Measurements from ENCODE around the gene LIMA1. TPM values are rescaled to one million over a fixed set of nuclear protein-coding genes. Genes with fewer than 3 reads are reported as not detected.

The LIMA1 gene
- total RNA-seq, 1 donor from 2014 or later, result 81.1 TPM

DNA sequence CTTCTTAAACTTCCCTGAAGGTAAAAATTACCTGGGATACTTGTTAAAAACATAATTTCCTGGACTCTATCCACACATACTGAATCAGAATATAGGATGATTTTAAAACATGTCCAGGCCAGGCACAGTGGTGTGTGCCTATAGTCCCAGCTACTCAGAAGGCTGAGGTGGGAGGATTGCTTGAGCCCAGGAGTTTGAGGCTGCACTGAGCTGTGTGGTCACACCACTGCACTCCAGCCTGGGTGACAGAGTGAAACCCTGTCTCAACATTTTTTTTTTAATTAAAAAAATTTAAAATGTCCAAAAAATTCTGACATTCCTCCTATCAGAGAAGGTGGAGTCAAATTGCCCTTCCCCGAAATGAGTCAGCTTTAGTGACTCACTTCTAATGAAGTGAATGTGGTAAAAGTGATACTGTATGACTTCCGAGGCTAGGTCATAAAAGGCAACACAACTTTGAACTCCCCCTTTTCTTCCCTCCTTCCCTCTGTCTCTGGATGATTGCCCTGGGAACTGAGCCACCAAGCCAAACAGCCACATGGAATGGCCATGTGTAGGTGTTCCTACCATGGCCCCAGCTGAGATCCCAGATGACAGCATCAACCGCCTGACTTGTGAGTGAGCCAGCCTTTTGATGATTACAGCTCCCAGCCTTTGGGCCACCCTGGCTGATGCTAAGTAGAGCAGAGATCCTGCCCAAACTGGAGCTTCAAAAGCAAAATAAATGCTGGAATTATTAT, 36.3 kb downstream of the LIMA1 start:
- no peaks in the 10 kb centered on the region for H3K27me3 ChIP-seq
- TF ChIP-seq, protein P1, sequence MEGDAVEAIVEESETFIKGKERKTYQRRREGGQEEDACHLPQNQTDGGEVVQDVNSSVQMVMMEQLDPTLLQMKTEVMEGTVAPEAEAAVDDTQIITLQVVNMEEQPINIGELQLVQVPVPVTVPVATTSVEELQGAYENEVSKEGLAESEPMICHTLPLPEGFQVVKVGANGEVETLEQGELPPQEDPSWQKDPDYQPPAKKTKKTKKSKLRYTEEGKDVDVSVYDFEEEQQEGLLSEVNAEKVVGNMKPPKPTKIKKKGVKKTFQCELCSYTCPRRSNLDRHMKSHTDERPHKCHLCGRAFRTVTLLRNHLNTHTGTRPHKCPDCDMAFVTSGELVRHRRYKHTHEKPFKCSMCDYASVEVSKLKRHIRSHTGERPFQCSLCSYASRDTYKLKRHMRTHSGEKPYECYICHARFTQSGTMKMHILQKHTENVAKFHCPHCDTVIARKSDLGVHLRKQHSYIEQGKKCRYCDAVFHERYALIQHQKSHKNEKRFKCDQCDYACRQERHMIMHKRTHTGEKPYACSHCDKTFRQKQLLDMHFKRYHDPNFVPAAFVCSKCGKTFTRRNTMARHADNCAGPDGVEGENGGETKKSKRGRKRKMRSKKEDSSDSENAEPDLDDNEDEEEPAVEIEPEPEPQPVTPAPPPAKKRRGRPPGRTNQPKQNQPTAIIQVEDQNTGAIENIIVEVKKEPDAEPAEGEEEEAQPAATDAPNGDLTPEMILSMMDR (IDR thresholded peaks at IDR 0.05), result no peak
- H3K36me3 ChIP-seq, result peaks cover 13% of the 10 kb centered on the region
- intact Hi-C loops (cut with DNase I), result no loop called here
- no peak overlapping the region for H3K4me3 ChIP-seq
- peaks cover 17% of the 10 kb centered on the region for H3K4me1 ChIP-seq
- peak overlapping the region; percentile 66 for H3K27ac ChIP-seq
- no peaks in the 10 kb centered on the region for H3K9me3 ChIP-seq
- no peak for DNase-seq
- peak; percentile 76 for ATAC-seq

DNA sequence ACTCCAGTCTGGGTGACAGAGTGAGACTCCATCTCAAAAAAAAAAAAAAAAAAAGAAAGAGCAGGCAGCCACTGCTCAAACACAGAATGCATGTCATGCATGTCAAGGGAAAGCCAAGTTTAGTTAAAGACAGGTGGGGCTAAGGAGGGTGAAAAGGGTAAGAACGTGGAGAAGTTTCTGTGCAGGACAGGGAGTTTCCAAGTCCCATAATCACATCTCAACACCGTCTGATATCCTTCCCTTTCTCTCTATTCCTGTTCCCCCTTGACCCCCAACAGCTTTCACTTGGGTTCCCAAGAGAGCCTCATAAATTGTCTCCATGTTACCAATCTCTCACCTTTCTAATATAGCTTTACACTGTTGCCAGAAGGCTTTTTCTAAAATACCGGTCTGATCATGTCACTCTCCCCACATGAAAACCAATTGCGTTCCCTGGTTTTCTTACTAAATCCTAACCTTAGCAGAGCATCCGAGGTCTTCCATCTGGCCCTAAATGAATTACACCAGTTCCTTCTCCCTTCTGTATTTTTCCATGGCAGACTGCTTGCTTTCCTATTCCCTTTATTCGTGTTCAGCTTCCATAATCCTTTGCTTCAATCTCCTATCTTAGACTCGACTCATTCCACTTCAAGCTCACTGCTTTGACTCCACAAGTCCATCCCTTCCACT, 37.0 kb downstream of the LIMA1 start:
- Histone ChIP-seq H3K4me3 (no peak overlapping the region), H3K9me3 (no peaks in the 10 kb centered on the region), H3K4me1 (peaks cover 24% of the 10 kb centered on the region), H3K27me3 (no peaks in the 10 kb centered on the region), H3K27ac (peak overlapping the region; percentile 47), H3K36me3 (peaks cover 13% of the 10 kb centered on the region)
- intact Hi-C loops (cut with DNase I), result no loop called here
- ATAC-seq (no peak), DNase-seq (no peak)
- TF ChIP-seq, protein P1 (IDR thresholded peaks at IDR 0.05), result no peak

DNA sequence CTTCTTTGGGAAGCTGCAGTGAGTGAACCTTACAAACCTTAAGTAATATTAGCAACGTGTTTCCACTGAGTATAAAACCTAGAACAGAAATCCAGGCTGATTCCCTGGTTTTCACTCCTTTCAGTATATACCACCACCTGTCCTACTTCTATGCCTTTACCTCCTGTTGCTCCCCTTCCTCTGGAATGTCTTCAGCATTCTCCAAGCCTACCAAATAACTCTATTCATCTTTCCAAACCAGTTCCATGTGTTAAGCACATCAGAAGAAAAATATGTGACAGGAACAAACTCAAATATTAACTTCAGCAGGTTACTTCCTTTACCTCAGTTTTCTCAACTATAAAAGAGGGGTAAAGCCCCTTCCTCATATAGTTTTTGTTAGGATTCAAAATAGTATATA, 39.8 kb downstream of the LIMA1 start:
- DNase-seq, result no peak
- H3K27ac ChIP-seq, result peak overlapping the region; percentile 82
- H3K4me1 ChIP-seq, result peaks cover 42% of the 10 kb centered on the region
- peaks cover 12% of the 10 kb centered on the region for H3K36me3 ChIP-seq
- ATAC-seq, result no peak
- TF ChIP-seq, protein P1 (IDR thresholded peaks at IDR 0.05), result no peak
- intact Hi-C loops (cut with DNase I), result no loop called here
- no peaks in the 10 kb centered on the region for H3K9me3 ChIP-seq
- no peaks in the 10 kb centered on the region for H3K27me3 ChIP-seq
- no peak overlapping the region for H3K4me3 ChIP-seq

DNA sequence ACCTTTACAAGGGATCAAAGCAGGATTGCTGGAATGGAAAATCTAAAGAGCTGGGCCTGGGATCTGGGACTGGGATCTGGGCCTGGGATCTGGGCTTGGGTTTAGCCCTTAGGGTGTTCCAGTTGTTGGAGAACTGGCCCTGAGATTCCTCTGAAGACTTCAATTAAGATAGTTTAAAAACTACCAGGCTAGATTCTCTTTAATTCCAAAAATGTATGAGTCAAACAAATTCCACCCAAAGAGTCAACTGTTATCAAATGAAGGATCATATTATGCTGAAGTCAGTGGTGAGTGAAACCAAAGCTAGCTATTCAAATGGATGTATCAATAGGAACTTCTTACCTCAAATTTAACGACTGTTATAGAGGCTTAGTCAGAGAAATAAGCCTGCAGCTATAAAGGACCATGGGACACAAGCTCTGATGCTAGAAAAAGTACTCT, 40.5 kb downstream of the LIMA1 start:
- H3K4me1 ChIP-seq, result peaks cover 42% of the 10 kb centered on the region
- peak overlapping the region; percentile 82 for H3K27ac ChIP-seq
- intact Hi-C loops (cut with DNase I), result no loop called here

DNA sequence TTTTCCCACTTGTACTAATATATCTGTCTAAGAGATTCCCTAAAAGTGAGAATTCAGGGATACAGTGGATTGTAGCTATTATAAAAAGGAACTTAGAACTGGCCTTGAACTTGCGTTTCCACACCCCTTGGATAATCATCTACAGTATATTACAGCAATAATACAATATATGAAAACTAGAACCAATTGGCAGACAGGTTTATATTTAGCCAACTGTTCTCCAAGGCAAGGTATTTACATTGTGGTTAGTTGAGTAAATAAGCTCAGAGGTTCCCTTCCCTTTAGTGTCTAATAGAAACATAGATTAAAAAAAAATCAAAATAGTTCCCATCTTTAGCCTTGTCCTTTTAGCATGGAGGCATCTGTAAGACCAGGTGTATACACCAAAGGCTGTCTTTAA, 42.1 kb downstream of the LIMA1 start:
- intact Hi-C loops (cut with DNase I), result no loop called here
- TF ChIP-seq, protein P1 (IDR thresholded peaks at IDR 0.05), result no peak
- H3K9me3 ChIP-seq, result no peaks in the 10 kb centered on the region
- peak overlapping the region; percentile 82 for H3K27ac ChIP-seq
- no peaks in the 10 kb centered on the region for H3K27me3 ChIP-seq
- peaks cover 42% of the 10 kb centered on the region for H3K4me1 ChIP-seq
- DNase-seq (no peak), ATAC-seq (peak; percentile 67)
- H3K4me3 ChIP-seq, result no peak overlapping the region
- H3K36me3 ChIP-seq, result peaks cover 7% of the 10 kb centered on the region

More for the DNA sequence above, 40.5 kb downstream of the LIMA1 start:
- H3K4me3 ChIP-seq, result no peak overlapping the region
- H3K27me3 ChIP-seq, result no peaks in the 10 kb centered on the region
- TF ChIP-seq, protein P1 (IDR thresholded peaks at IDR 0.05), result no peak
- no peaks in the 10 kb centered on the region for H3K9me3 ChIP-seq
- DNase-seq, result no peak
- no peak for ATAC-seq
- peaks cover 4% of the 10 kb centered on the region for H3K36me3 ChIP-seq
